ENCODE data around the gene BAZ2B. TPM values are rescaled to one million over a fixed set of nuclear protein-coding genes. Genes with fewer than 3 reads are reported as not detected.
"Not testable (repeated sequence)": the region's sequence is repeated elsewhere in the genome, so short reads cannot be mapped to it uniquely, and the experiment has no call there.

The BAZ2B gene
- total RNA-seq, 3 donors from 2014 or later, result 58.9 to 98.1 (median 72.5) TPM

GRCh38 chr2:159402790-159403189, 213.6 kb downstream of the BAZ2B start:
- intact Hi-C loops (cut with DNase I, micrococcal nuclease), result no loop called here
- no peaks in the 10 kb centered on the region for H3K4me1 ChIP-seq (ENCODE audit: low read depth)
- H3K9me3 ChIP-seq, result no peaks in the 10 kb centered on the region
- no peaks in the 10 kb centered on the region for H3K36me3 ChIP-seq (ENCODE audit: low read depth)
- H3K4me3 ChIP-seq, result no peak overlapping the region
- no peak for DNase-seq
- ATAC-seq, result no peak
- TF ChIP-seq CTCF (IDR thresholded peaks at IDR 0.05), result no peak

GRCh38 chr2:159402160-159402559, 214.2 kb downstream of the BAZ2B start:
- H3K4me3 ChIP-seq; H3K4me1 ChIP-seq (ENCODE audit: low read depth); H3K36me3 ChIP-seq (ENCODE audit: low read depth); ATAC-seq; DNase-seq; intact Hi-C loops (cut with DNase I, micrococcal nuclease); H3K9me3 ChIP-seq: not testable (repeated sequence)

- ATAC-seq (peak; percentile 16), DNase-seq (no peak)
- Histone ChIP-seq H3K4me1 (ENCODE audit: low read depth) (no peaks in the 10 kb centered on the region), H3K4me3 (no peak overlapping the region), H3K9me3 (no peaks in the 10 kb centered on the region), H3K36me3 (ENCODE audit: low read depth) (no peaks in the 10 kb centered on the region)
- intact Hi-C loops (cut with DNase I, micrococcal nuclease), result no loop called here
- no peak for TF ChIP-seq CTCF (IDR thresholded peaks at IDR 0.05)
Measured at GRCh38 chr2:159399716-159400415, 216.5 kb downstream of the BAZ2B start.

GRCh38 chr2:159396799-159397198, 219.5 kb downstream of the BAZ2B start:
- intact Hi-C loops (cut with DNase I, micrococcal nuclease), result no loop called here
- no peak for DNase-seq
- TF ChIP-seq CTCF (IDR thresholded peaks at IDR 0.05), result no peak
- H3K36me3 ChIP-seq (ENCODE audit: low read depth), result no peaks in the 10 kb centered on the region
- H3K4me1 ChIP-seq (ENCODE audit: low read depth), result no peaks in the 10 kb centered on the region
- H3K4me3 ChIP-seq, result no peak overlapping the region
- H3K9me3 ChIP-seq, result no peaks in the 10 kb centered on the region
- peak; percentile 18 for ATAC-seq

GRCh38 chr2:159382447-159383028, 233.8 kb downstream of the BAZ2B start:
- intact Hi-C loops (cut with DNase I, micrococcal nuclease), result no loop called here
- no peaks in the 10 kb centered on the region for H3K36me3 ChIP-seq (ENCODE audit: low read depth)
- ATAC-seq, result no peak

More at GRCh38 chr2:159382447-159383028, 233.8 kb downstream of the BAZ2B start:
- no peak for TF ChIP-seq CTCF (IDR thresholded peaks at IDR 0.05)
- no peak for DNase-seq
- Histone ChIP-seq H3K4me1 (ENCODE audit: low read depth) (peaks cover 12% of the 10 kb centered on the region), H3K9me3 (no peaks in the 10 kb centered on the region), H3K4me3 (no peak overlapping the region)
